ENCODE results near the gene KLB.
"Not testable (repeated sequence)": the region's sequence is repeated elsewhere in the genome, so short reads cannot be mapped to it uniquely, and the experiment has no call there.

KLB gene

DNA sequence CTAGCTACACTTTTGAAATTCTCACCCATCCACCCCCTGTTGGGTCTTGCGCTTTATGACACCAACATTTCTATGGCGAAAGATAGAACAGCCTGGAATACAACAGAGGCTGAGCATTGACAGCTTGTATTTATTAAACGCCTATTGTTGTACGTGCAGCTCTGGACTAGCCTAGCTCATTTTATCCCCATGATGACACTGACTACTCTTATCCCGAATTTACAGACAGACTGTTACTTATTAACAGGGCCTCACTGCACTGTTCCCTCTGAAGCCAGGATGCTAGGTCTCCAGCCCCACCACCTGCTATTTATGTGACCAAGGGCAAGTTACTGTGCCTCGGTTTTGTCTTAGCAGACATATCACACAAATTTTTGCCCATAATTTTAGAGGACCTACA is 39.6 kb upstream of the KLB start:
- no peak for DNase-seq (ENCODE audit: low read depth)
- H3K4me3 ChIP-seq (replicated peaks; ENCODE audit: low read depth, low read length): no peak overlapping the region

DNA sequence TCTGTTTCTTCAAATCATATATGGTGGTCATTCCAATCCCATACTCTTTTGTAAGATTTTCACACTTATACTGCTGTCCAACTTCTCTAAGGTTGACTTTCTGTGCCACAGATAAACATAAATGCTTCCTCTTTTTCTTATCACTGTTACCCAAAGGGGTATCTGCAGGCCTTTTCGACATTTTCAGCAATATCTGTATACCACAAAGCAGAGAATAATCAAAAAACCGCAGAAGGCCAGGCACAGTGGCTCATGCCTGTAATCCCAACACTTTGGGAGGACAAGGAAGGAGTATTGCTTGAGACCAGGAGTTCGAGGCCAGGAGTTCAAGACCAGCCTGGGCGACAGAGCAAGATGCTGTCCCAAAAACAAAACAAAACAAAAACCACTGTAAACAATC is 37.4 kb upstream of the KLB start:
- H3K4me3 ChIP-seq (replicated peaks; ENCODE audit: low read depth, low read length): no peak overlapping the region
- DNase-seq (ENCODE audit: low read depth): no peak
- TF ChIP-seq, protein P1, sequence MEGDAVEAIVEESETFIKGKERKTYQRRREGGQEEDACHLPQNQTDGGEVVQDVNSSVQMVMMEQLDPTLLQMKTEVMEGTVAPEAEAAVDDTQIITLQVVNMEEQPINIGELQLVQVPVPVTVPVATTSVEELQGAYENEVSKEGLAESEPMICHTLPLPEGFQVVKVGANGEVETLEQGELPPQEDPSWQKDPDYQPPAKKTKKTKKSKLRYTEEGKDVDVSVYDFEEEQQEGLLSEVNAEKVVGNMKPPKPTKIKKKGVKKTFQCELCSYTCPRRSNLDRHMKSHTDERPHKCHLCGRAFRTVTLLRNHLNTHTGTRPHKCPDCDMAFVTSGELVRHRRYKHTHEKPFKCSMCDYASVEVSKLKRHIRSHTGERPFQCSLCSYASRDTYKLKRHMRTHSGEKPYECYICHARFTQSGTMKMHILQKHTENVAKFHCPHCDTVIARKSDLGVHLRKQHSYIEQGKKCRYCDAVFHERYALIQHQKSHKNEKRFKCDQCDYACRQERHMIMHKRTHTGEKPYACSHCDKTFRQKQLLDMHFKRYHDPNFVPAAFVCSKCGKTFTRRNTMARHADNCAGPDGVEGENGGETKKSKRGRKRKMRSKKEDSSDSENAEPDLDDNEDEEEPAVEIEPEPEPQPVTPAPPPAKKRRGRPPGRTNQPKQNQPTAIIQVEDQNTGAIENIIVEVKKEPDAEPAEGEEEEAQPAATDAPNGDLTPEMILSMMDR (IDR thresholded peaks at IDR 0.05; ENCODE audit: low read length, missing control alignments): no peak

More for the DNA sequence above, 39.6 kb upstream of the KLB start:
- TF ChIP-seq, protein P1 (IDR thresholded peaks at IDR 0.05; ENCODE audit: low read length, missing control alignments): no peak

DNA sequence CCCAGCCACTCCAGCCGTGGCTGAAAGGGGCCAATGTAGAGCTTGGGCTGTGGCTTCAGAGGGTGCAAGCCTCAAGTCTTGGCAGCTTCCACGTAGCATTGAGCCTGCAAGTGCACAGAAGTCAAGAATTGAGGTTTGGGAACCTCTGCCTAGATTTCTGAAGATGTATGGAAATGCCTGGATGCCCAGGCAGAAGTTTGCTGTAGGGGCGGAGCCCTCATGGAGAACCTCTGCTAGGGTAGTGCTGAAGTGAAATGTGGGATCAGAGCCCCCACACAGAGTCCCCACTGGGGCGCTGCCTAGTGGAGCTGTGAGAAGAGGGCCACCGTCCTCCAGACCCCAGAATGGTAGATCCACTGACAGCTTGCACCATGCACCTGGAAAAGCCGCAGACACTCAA is 35.5 kb upstream of the KLB start:
- not testable (repeated sequence) for H3K4me3 ChIP-seq (replicated peaks; ENCODE audit: low read depth, low read length); DNase-seq (ENCODE audit: low read depth)

- no peak for DNase-seq (ENCODE audit: low read depth)
- TF ChIP-seq, protein P1 (IDR thresholded peaks at IDR 0.05; ENCODE audit: low read length, missing control alignments): no peak
- H3K4me3 ChIP-seq (replicated peaks; ENCODE audit: low read depth, low read length): no peak overlapping the region
These were observed 31.3 kb upstream of the KLB start for GRCh38 chr4:39375478-39375877.

GRCh38 chr4:39383690-39384089 is 23.0 kb upstream of the KLB start:
- TF ChIP-seq, protein P1 (IDR thresholded peaks at IDR 0.05; ENCODE audit: low read length, missing control alignments): no peak
- DNase-seq (ENCODE audit: low read depth): no peak
- no peak overlapping the region for H3K4me3 ChIP-seq (replicated peaks; ENCODE audit: low read depth, low read length)

DNA sequence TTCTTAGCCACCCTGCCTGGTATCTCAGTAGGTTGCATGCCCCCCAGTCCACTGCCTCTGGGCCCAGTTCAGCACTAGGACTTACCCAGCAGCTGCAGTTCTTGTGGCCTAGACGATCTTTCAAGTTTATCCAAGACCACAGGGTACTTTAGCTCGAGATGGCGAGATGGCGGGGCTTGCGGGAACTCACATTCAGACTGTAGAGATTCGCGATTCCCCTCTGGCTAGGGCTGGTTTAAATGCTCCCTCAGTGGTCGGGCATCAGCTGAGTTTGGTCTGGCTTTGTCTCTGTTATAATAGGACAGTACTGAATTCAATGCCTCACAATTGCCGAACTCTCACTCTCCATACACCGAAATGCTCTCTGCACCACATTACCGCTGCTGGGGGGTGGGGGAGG is 22.2 kb upstream of the KLB start:
- TF ChIP-seq, protein P1 (IDR thresholded peaks at IDR 0.05; ENCODE audit: low read length, missing control alignments): no peak
- no peak overlapping the region for H3K4me3 ChIP-seq (replicated peaks; ENCODE audit: low read depth, low read length)
- no peak for DNase-seq (ENCODE audit: low read depth)

- TF ChIP-seq, protein P1 (IDR thresholded peaks at IDR 0.05; ENCODE audit: low read length, missing control alignments): no peak
- peak; percentile 36 for DNase-seq (ENCODE audit: low read depth)
- no peak overlapping the region for H3K4me3 ChIP-seq (replicated peaks; ENCODE audit: low read depth, low read length)
These were observed 16.1 kb upstream of the KLB start for GRCh38 chr4:39390603-39391002.

DNA sequence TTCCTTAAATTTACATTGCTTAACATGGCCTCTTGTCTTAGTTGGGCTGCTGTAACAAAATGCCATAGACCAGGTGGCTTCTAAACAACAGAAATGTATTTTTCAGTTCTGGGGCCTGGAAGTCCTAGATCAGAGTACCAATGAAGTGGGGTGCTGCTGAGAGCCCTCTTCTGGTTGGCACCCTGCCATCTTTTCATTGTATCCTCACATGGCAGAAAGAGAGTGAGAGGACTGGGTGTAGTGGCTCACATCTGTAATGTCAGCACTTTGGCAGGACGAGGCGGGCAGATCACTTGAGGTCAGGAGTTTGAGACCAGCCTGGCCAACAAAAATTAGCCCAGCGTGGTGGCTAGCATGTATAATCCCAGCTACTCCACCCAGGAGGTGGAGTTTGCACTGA is 12.0 kb upstream of the KLB start:
- TF ChIP-seq, protein P1 (IDR thresholded peaks at IDR 0.05; ENCODE audit: low read length, missing control alignments): no peak
- H3K4me3 ChIP-seq (replicated peaks; ENCODE audit: low read depth, low read length): no peak overlapping the region
- DNase-seq (ENCODE audit: low read depth): no peak

GRCh38 chr4:39401640-39402039 is 5.1 kb upstream of the KLB start:
- not testable (repeated sequence) for DNase-seq (ENCODE audit: low read depth); H3K4me3 ChIP-seq (replicated peaks; ENCODE audit: low read depth, low read length)
